Mucosa of descending colon (tissue), 3 donors: ENCODE results near the gene CDH12. TPM values are rescaled to one million over a fixed set of nuclear protein-coding genes. Genes with fewer than 3 reads are reported as not detected.

Source experiments
- ATAC-seq: fragments of 200-7000 bp; cut with Tn5 transposase; one replicate; pipeline ENCODE4 v1.9.1; 2020; ENCODE audit warnings: mild to moderate bottlenecking, moderate library complexity
- DNase-seq, 3 donors: peaks; one replicate each; pipeline ENCODE4 v3.0.0-alpha.2; 2020
- H3K36me3 ChIP-seq: fragments of 200-600 bp; one replicate; pipeline ENCODE4 v1.8.0; 2021; ENCODE audit warnings: low read depth, mild to moderate bottlenecking
- H3K4me1 ChIP-seq: fragments of 200-600 bp; one replicate; pipeline ENCODE4 v1.8.0; 2021; ENCODE audit warnings: low read depth, mild to moderate bottlenecking
- H3K4me3 ChIP-seq: fragments of 200-600 bp; one replicate; pipeline ENCODE4 v1.8.0; 2021; ENCODE audit warnings: mild to moderate bottlenecking
- H3K9me3 ChIP-seq: fragments of 200-600 bp; one replicate; pipeline ENCODE4 v1.8.0; 2021; ENCODE audit warnings: mild to moderate bottlenecking
- CTCF ChIP-seq: fragments of 200-600 bp; IDR thresholded peaks from one replicate; pipeline ENCODE4 v1.8.0; 2022; ENCODE audit warnings: antibody characterized with exemption, mild to moderate bottlenecking
- intact Hi-C, 2 donors: fragments of 100-400 bp; cut with DNase I in 1 of 2; cut with micrococcal nuclease in 1 of 2; formaldehyde crosslinking; loops; one replicate each; pipeline versions ENCODE4 v1.11.0 to v1.11.1; 2022; cut with DNase I, micrococcal nuclease
- total RNA-seq, 3 donors: library from RNA; stranded (reverse); fragmentation: NEBNext Ultra II Directional in 2 of 3; extraction: Animal tissue kit (Norgen Biotek cat#: 25700) in 2 of 3; gene quantifications; one replicate each; pipeline versions ENCODE4 v1.2.1 to v1.2.4, GENCODE V29; 2021 to 2023
- donor health status: DM: no; HTN: no; CAD: no; lungs with moderate emphysema.
- donor health status: DM: no; HTN: no; CAD: no.
- donor health status: DM: no; HTN: yes; CAD: no.

The CDH12 gene
- total RNA-seq, 3 donors from 2014 or later, result 0.14 TPM; not detected in 2

- no peak overlapping the region for H3K4me3 ChIP-seq
- no peaks in the 10 kb centered on the region for H3K9me3 ChIP-seq
- no peak for TF ChIP-seq CTCF
- ATAC-seq (no peak), DNase-seq (no peak)
- H3K4me1 ChIP-seq, result no peaks in the 10 kb centered on the region
- intact Hi-C loops, result no loop called here
- no peaks in the 10 kb centered on the region for H3K36me3 ChIP-seq
These were observed 996.2 kb downstream of the CDH12 start for GRCh38 chr5:21856987-21857386.

- H3K9me3 ChIP-seq, result no peaks in the 10 kb centered on the region
- no peaks in the 10 kb centered on the region for H3K36me3 ChIP-seq
- TF ChIP-seq CTCF, result no peak
- no peaks in the 10 kb centered on the region for H3K4me1 ChIP-seq
- intact Hi-C loops, result no loop called here
- H3K4me3 ChIP-seq, result no peak overlapping the region
- ATAC-seq, result no peak
- no peak for DNase-seq
These were observed 1005.8 kb downstream of the CDH12 start for GRCh38 chr5:21847300-21847699.

- TF ChIP-seq CTCF, result no peak
These were observed 1008.2 kb downstream of the CDH12 start for GRCh38 chr5:21844960-21845359.

GRCh38 chr5:21834863-21835262, 1018.3 kb downstream of the CDH12 start:
- ATAC-seq (no peak), DNase-seq (no peak)
- Histone ChIP-seq H3K36me3 (no peaks in the 10 kb centered on the region), H3K4me1 (no peaks in the 10 kb centered on the region), H3K4me3 (no peak overlapping the region), H3K9me3 (no peaks in the 10 kb centered on the region)
- intact Hi-C loops, result no loop called here
- no peak for TF ChIP-seq CTCF

More at GRCh38 chr5:21844960-21845359, 1008.2 kb downstream of the CDH12 start:
- no peaks in the 10 kb centered on the region for H3K4me1 ChIP-seq
- no peak for ATAC-seq
- H3K9me3 ChIP-seq, result no peaks in the 10 kb centered on the region
- intact Hi-C loops, result no loop called here
- no peak for DNase-seq
- H3K36me3 ChIP-seq, result no peaks in the 10 kb centered on the region
- no peak overlapping the region for H3K4me3 ChIP-seq

- no peak for DNase-seq
- no peak overlapping the region for H3K4me3 ChIP-seq
- no peaks in the 10 kb centered on the region for H3K36me3 ChIP-seq
- H3K4me1 ChIP-seq, result no peaks in the 10 kb centered on the region
- H3K9me3 ChIP-seq, result no peaks in the 10 kb centered on the region
- ATAC-seq, result no peak
- no peak for TF ChIP-seq CTCF
- intact Hi-C loops, result no loop called here
These were observed 1021.9 kb downstream of the CDH12 start for GRCh38 chr5:21831145-21831787.

GRCh38 chr5:21826884-21827283, 1026.3 kb downstream of the CDH12 start:
- intact Hi-C loops, result no loop called here
- DNase-seq (no peak), ATAC-seq (no peak)
- no peak for TF ChIP-seq CTCF
- no peaks in the 10 kb centered on the region for H3K4me1 ChIP-seq
- no peaks in the 10 kb centered on the region for H3K36me3 ChIP-seq
- no peak overlapping the region for H3K4me3 ChIP-seq
- no peaks in the 10 kb centered on the region for H3K9me3 ChIP-seq
